HEK293T (cell line): ENCODE data around the gene PI4K2A.
A peak's percentile ranks its signal among the peaks of the same experiment; 100 is the strongest.
"Not testable (repeated sequence)": the region's sequence is repeated elsewhere in the genome, so short reads cannot be mapped to it uniquely, and the experiment has no call there.

Experiments
- CTCF ChIA-PET: fragments of 350-600 bp; formaldehyde crosslinking; extraction: SDS; loops from one replicate; lab custom pipeline; 2021; ENCODE audit warnings: antibody characterized with exemption, inconsistent platforms; lab: Yijun Ruan, JAX
- POLR2A ChIA-PET: fragments of 350-600 bp; formaldehyde crosslinking; extraction: SDS; loops from one replicate; lab custom pipeline; 2020; ENCODE audit warnings: antibody characterized with exemption, inconsistent platforms; lab: Yijun Ruan, JAX
- DNase-seq: peaks from one replicate; pipeline ENCODE4 v3.0.0; 2012; ENCODE audit warnings: mixed read lengths; ENCODE audit errors: extremely low spot score
- ARNT ChIP-seq: fragments of 450-650 bp; IDR thresholded peaks from 2 replicates; pipeline ENCODE4 v1.6.1; 2017; ENCODE audit warnings: mild to moderate bottlenecking
- BHLHE40 ChIP-seq: fragments of 450-650 bp; IDR thresholded peaks from 2 replicates; pipeline ENCODE4 v1.6.1; 2016; ENCODE audit warnings: mild to moderate bottlenecking, moderate library complexity, borderline replicate concordance
- CTBP1 ChIP-seq: fragments of 450-650 bp; IDR thresholded peaks from 2 replicates; pipeline ENCODE4 v1.6.1; 2016; ENCODE audit warnings: borderline replicate concordance
- ELF4 ChIP-seq: fragments of 450-650 bp; IDR thresholded peaks from 2 replicates; pipeline ENCODE4 v1.6.1; 2017; ENCODE audit warnings: antibody characterized with exemption
- FOXA1 ChIP-seq: fragments of 450-650 bp; IDR thresholded peaks from 2 replicates; pipeline ENCODE4 v1.6.1; 2016; ENCODE audit warnings: mild to moderate bottlenecking
- FOXK2 ChIP-seq: fragments of 450-650 bp; IDR thresholded peaks from 2 replicates; pipeline ENCODE4 v1.6.1; 2016; ENCODE audit warnings: mild to moderate bottlenecking
- FOXM1 ChIP-seq: fragments of 450-650 bp; IDR thresholded peaks from 2 replicates; pipeline ENCODE4 v1.6.1; 2017; ENCODE audit warnings: mild to moderate bottlenecking, borderline replicate concordance
- HDGF ChIP-seq: fragments of 450-650 bp; IDR thresholded peaks from 2 replicates; pipeline ENCODE4 v1.6.1; 2017; ENCODE audit warnings: antibody characterized with exemption, borderline replicate concordance
- L3MBTL2 ChIP-seq: fragments of 450-650 bp; conservative IDR thresholded peaks from 2 replicates; pipeline ENCODE4 v1.6.1; 2016; ENCODE audit warnings: mild to moderate bottlenecking
- LEF1 ChIP-seq: fragments of 450-650 bp; IDR thresholded peaks from 2 replicates; pipeline ENCODE4 v1.6.1; 2017; ENCODE audit warnings: mild to moderate bottlenecking, borderline replicate concordance
- NFRKB ChIP-seq: fragments of 450-650 bp; IDR thresholded peaks from 2 replicates; pipeline ENCODE4 v1.6.1; 2016; ENCODE audit warnings: mild to moderate bottlenecking, moderate library complexity
- PKNOX1 ChIP-seq: fragments of 450-650 bp; IDR thresholded peaks from 2 replicates; pipeline ENCODE4 v1.6.1; 2016
- SP1 ChIP-seq: fragments of 450-650 bp; IDR thresholded peaks from 2 replicates; pipeline ENCODE4 v1.6.1; 2017
- SUZ12 ChIP-seq: fragments of 450-650 bp; IDR thresholded peaks from 2 replicates; pipeline ENCODE4 v1.6.1; 2016; ENCODE audit warnings: mild to moderate bottlenecking
- TARDBP ChIP-seq: fragments of 450-650 bp; IDR thresholded peaks from 2 replicates; pipeline ENCODE4 v1.6.1; 2016
- ZNF384 ChIP-seq: fragments of 450-650 bp; IDR thresholded peaks from 2 replicates; pipeline ENCODE4 v1.6.1; 2016

PI4K2A gene

GRCh38 chr10:97690133-97690532 lies 49.7 kb downstream of the PI4K2A start:
- no peak for DNase-seq
- CTCF ChIA-PET, result interaction anchor here (0.6 to 1.2 kb wide), 2 partner anchors 18 to 33 kb away, joined by 3 read pairs; no protein-coding TSS in a partner anchor

GRCh38 chr10:97698072-97698655 lies 57.7 kb downstream of the PI4K2A start:
- ChIA-PET POLR2A (interaction anchor here (1.0 to 2.0 kb wide), 4 partner anchors 10 to 39 kb away, joined by 3 to 8 read pairs (median 6); partner anchors contain the start of genes AVPI1, MARVELD1 and ZFYVE27), CTCF (interaction anchor here (1.3 to 1.6 kb wide), 2 partner anchors 11 to 38 kb away, joined by 5 to 8 read pairs; no protein-coding TSS in a partner anchor)

More at GRCh38 chr10:97690133-97690532, 49.7 kb downstream of the PI4K2A start:
- TF ChIP-seq FOXA1 (no peak), BHLHE40 (no peak), SUZ12 (no peak), TARDBP (no peak), ARNT (no peak), CTBP1 (no peak), ELF4 (no peak), ZNF384 (no peak), NFRKB (no peak)
- POLR2A ChIA-PET, result no interaction called here

GRCh38 chr10:97701438-97702069 lies 61.1 kb downstream of the PI4K2A start:
- ChIA-PET CTCF (interaction anchor here (0.6 to 3.2 kb wide), 18 partner anchors 8 to 156 kb away, joined by 3 to 37 read pairs (median 8); partner anchors contain the start of genes ANKRD2, AVPI1, MARVELD1 and ZFYVE27), POLR2A (interaction anchor here (0.9 to 2.3 kb wide), 6 partner anchors 9 to 35 kb away, joined by 3 to 16 read pairs (median 6); partner anchors contain the start of genes AVPI1, MARVELD1 and ZFYVE27)
- peak; percentile 89 for DNase-seq
- TF ChIP-seq ARNT (no peak), BHLHE40 (no peak), SUZ12 (no peak), SP1 (no peak), FOXK2 (no peak), FOXM1 (no peak), CTBP1 (no peak), NFRKB (no peak), ZNF384 (no peak), PKNOX1 (no peak), HDGF (no peak)

More at GRCh38 chr10:97698072-97698655, 57.7 kb downstream of the PI4K2A start:
- not testable (repeated sequence) for DNase-seq

GRCh38 chr10:97703398-97704067 lies 63.1 kb downstream of the PI4K2A start:
- no peak for TF ChIP-seq HDGF
- no peak for TF ChIP-seq CTBP1
- no peak for TF ChIP-seq ARNT
- TF ChIP-seq FOXM1, result no peak
- no peak for TF ChIP-seq FOXA1
- TF ChIP-seq FOXK2, result no peak
- no peak for TF ChIP-seq NFRKB
- no peak for DNase-seq
- ChIA-PET POLR2A (interaction anchor here (0.7 to 1.6 kb wide), 6 partner anchors 9 to 33 kb away, joined by 3 to 10 read pairs (median 4); partner anchors contain the start of genes AVPI1 and ZFYVE27), CTCF (interaction anchor here (0.6 to 3.2 kb wide), 6 partner anchors 8 to 33 kb away, joined by 3 to 37 read pairs (median 11); partner anchors contain the start of gene AVPI1)

GRCh38 chr10:97704341-97704740 lies 63.9 kb downstream of the PI4K2A start:
- TF ChIP-seq SUZ12 (no peak), ARNT (no peak), FOXK2 (no peak), FOXA1 (no peak), L3MBTL2 (no peak), HDGF (no peak), FOXM1 (no peak), TARDBP (no peak)
- POLR2A ChIA-PET, result interaction anchor here (1.0 to 1.6 kb wide), 3 partner anchors 10 to 20 kb away, joined by 3 to 10 read pairs (median 4); partner anchors contain the start of genes AVPI1 and MARVELD1
- DNase-seq, result no peak
- CTCF ChIA-PET, result interaction anchor here (0.8 to 2.5 kb wide), 3 partner anchors 27 to 32 kb away, joined by 3 to 11 read pairs (median 7); no protein-coding TSS in a partner anchor

GRCh38 chr10:97705006-97705670 lies 64.7 kb downstream of the PI4K2A start:
- no peak for DNase-seq
- ChIA-PET POLR2A (interaction anchor here (0.9 to 1.6 kb wide), 3 partner anchors 9 to 32 kb away, joined by 3 to 10 read pairs (median 4); partner anchors contain the start of genes AVPI1, MARVELD1 and ZFYVE27), CTCF (interaction anchor here (0.8 to 2.5 kb wide), 2 partner anchors 26 to 31 kb away, joined by 3 to 11 read pairs; no protein-coding TSS in a partner anchor)
- TF ChIP-seq SUZ12 (no peak), LEF1 (no peak), L3MBTL2 (no peak), CTBP1 (no peak), PKNOX1 (no peak)
